GM19324 (cell line): Measurements from ENCODE around the gene SDK1.
"Not testable (repeated sequence)": the region's sequence is repeated elsewhere in the genome, so short reads cannot be mapped to it uniquely, and the experiment has no call there.

ENCODE experiments used
- ATAC-seq: cut with Tn5 transposase; IDR thresholded peaks from one replicate; pipeline ENCODE4 v1.9.1; 2021; ENCODE audit warnings: mild to moderate bottlenecking, moderate library complexity; ENCODE audit not compliant: unreplicated experiment, low FRiP score

Gene SDK1

DNA sequence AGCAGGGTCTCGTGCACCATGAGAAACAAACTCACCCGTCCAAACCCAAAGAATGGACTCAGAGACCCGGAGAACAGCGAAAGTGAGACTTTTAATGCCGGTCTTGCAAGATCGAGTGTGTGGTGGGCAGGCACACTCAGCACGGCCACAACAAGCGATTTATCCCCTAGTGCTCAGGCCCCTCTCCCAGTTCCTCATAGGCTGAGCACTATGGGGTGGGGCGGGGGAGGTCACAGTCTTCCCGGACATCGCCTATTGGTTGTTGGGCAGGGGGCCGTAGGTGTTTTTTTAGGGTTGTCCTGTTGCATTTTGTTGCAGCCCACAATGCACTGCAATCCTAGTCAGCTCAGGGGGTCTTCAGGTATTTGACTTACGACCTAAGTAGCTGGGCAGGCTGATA, 772.7 kb downstream of the SDK1 start:
- ATAC-seq = no peak

DNA sequence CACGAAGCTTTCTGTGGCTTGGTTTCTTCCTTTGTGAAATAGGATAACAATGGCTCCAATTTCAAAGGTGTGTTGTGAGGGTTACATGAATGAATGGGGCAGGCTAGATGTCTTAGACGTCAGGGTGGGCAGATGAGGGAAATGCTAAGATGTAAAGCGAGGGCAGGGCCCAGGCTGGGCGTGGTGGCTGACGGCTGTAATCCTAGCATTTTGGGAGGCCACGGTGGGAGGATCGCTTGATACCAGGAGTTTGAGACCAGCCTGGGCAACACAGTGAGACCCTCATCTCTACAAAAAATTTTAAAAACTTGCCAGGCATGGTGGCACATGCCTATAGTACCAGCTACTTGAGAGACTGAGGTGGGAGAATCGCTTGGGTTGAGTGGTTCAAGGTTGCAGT, 773.4 kb downstream of the SDK1 start:
- no peak for ATAC-seq

DNA sequence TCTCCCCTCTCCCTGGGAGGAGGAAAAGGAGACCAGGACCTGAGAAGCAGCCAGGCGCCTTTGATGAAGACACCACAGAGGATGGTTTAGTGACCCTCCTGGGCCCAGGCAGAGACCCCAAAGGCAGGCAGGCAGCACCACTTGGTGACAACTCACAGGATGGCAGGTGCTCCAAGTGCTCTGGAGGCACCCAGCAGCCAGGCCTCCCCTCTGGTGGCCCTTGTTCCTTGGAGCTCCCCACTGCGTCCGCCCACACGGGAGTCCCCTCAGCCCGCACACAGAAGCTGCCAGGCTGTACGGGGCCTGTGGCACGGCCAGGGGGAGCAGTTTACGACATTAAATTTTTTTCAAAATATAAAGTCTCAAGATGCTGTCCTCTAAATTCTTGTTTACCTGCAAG, 773.9 kb downstream of the SDK1 start:
- no peak for ATAC-seq

DNA sequence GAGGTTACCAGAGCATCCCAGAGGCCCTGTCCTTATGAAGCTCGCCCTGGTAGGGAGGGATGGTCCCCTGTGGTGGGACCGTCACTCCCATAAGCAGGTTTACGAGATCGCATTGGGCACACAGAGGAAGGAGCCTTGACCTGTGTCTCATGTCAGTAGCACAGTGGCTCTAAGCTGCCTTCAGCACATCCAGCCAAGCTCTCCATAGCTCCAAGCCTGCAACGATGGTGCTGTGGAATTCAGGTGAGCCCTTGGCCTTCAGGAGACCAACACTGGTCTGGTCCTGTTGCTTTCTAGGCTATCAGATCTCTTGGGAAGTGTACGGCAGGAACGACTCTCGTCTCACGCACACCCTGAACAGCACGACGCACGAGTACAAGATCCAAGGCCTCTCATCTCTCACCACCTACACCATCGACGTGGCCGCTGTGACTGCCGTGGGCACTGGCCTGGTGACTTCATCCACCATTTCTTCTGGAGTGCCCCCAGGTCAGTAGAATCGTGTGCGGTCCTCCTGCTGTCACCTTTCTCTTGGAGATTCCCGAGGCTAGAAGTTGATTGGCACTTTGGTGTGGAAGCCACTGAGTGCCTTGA, 775.7 kb downstream of the SDK1 start:
- no peak for ATAC-seq

DNA sequence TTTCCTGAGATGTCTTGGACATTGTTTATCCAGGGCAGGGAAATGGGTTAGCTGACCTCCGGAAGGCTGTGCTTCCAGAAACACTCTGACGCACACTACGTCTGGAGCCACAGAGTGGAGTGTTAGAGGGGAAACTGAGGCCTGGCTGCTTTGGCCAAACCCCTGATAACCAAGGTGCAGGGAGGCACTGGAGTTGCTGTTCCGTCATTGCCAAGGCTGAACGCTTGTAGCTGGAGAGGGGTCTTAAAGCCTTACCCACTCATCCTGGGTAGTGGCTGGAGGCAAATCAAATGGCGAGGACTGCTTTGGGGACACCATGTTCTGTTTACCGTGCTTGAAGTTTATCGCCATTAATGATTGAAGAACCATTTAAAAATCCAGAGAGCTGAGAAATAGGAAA, 776.9 kb downstream of the SDK1 start:
- ATAC-seq = no peak

DNA sequence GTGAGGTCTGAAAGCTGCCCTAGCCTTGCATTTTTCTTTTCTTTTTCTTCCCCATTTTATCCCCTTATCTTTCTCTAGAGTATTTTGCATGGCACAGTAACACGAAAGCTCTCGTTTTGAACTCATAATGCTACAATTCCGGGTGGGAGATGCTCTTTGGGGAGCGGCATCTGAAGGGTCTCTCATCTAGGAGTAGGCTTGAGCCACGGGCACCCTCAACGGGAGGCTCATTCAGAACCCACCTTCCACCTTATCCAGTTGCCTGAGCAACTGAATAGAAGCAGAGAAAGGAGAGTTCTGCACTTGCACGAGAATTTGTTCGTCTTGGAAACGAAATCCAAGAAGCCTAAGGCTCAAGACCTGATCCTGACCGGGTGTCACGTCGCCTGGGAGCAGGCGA, 777.5 kb downstream of the SDK1 start:
- ATAC-seq = no peak

DNA sequence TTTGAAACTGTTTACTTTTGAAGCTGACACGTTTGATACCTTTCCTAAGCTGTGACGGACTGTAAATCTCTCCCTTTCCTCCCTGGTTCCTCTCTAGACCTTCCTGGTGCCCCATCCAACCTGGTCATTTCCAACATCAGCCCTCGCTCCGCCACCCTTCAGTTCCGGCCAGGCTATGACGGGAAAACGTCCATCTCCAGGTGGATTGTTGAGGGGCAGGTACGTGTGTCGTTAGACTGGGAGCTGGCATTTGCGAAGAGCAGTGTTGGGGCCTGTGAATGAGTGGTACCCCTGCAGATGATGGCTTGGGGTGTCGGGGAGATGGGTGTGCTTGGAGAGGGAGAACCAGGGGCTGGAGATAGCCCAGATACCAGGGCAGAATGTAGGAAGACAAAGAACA, 778.3 kb downstream of the SDK1 start:
- ATAC-seq = no peak

DNA sequence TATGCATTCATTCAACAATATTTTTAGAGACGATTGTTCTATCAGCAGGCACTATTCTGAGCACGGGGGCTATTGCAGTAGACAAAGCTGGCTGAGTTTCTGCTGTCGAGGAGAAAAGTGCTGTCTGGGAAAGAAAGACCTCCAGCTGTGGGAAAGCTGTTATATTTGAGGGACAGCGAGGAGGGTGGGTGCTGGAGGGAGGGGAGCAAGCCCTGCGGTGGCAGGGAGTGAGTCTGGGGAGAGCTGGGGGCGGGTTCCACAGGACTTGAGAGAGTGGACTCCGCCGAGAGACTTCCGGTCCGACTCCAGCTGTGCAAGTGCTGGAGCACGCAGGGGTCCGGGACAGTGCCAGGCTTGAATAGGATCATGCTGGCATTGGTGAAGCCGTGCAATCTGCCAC, 778.9 kb downstream of the SDK1 start:
- no peak for ATAC-seq

DNA sequence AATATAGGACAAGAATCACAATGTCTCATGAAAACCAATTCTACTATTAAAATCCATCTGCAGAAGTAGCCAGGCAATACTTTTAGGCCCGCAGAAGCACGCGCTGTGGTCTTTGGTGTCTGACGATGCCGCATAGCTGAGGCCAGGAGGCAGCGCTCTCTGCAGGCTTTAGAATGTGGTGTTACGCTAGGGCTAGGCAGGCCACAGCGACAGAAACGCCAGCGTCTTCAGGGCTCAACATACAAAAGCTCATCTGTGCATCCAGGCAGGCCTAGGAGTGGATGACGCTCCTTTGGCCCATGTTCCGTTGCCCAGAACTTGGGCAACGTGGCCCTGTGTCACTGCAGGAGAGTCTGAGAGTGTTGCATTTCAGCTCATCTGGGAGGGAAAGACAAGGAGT, 779.9 kb downstream of the SDK1 start:
- no peak for ATAC-seq

DNA sequence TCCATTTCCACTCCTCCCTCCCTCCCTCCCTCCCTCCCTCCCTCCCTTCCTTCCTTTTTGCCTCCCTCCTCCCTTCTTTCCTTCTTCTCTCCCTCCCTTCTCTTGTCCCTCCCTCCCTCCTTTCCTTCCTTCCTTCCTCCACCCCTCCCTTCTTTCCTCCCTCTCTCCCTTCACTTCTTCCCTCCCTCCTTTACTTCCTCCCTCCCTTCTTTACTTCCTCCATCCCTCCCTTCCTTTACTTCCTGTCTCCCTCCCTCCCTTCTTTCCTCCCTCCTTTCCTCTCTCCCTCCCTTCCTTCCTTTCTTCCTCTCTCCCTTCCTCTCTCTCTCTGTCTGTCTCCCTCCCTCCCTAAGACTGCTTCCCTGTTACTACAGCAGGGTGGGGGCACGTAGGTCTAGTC, 782.5 kb downstream of the SDK1 start:
- no peak for ATAC-seq

DNA sequence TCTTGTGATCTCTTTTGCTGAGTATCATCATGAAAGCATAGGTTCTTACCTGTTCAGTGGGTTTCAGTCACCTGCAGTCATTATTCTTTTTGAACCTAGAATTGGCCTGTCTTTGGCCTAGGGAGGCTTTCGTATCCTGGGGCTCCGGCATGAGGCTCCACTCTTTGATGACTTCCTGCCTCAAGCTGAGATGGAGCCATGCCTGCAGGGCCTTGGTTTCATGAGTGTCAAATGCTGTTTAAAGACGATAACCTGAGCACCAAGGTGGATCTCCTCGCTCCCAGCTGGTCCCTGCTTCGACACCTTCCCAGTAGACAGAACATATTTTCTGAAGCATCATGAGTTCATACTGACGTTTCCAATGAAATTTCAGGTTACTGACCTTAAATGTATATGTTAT, 783.2 kb downstream of the SDK1 start:
- no peak for ATAC-seq

DNA sequence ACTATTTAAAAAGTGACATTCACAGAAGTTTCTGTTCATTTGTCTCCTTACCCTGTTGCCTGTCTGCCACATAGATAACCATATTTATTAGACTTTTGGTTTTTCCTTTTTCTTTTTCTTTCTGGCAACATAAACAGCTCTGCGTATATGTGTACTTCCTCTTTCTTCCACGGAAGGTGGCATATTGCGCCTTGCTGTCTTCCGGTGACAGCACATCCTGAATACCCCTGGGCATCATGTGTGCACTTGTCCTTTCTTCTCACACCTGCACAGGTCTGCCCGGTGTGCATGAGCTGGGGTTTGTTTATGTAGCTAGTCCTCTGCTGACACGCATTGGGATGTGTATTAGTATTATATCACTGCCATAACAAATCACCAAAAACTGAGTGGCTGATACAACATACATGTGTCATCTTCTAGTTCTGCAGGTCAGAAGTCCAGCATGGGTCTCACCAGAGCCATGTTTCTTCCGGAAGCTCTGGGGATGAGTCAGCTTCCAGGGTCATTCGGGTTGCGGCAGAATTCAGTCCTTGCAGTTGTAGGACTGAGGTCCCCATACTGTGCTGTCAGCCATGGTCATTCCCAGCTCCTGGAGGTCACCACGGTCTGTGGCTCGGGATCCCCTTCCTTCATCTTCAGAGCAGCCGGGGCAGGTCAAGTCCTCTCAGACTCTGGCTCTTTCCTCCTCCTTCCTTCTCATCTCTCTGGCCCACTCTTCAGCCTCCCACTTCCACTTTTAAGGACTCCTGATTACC, 785.1 kb downstream of the SDK1 start:
- no peak for ATAC-seq

DNA sequence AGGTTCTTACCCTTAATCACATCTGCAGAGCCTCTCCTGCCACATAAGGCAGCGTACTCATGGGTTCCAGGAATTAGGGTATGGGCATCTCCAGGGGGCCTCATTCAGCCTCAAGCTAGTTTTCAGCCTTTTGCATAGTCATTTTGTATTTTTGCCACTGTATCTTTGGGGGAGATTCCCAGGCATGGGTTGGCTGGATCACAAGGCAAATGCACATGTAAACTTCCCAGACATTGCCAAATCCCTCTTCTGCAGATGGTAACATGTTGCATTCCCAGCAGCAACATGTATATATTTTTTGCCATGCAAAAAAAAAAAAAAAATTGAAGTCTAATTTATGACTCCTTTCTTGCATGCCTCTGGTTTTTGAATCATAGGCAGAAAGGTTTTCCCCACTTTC, 785.7 kb downstream of the SDK1 start:
- ATAC-seq = no peak

DNA sequence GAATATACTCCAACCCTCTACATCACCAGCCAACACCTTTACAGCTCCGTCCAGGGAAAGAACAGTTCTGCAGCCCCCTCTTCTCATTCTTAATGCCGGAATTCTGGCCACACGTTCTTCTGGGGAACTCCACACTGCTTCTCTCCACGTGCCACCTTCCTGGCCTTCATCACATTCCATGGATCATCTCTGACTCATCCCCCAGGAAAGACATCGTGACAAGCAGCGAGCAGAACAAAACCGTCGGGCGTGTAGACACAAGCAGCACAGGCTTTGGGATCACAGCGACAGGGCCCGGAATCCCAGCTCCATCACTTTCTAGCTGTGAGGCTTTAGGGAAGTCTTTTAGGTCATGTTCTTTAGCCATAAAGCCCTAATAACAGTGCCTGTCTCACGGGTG, 790.7 kb downstream of the SDK1 start:
- no peak for ATAC-seq

DNA sequence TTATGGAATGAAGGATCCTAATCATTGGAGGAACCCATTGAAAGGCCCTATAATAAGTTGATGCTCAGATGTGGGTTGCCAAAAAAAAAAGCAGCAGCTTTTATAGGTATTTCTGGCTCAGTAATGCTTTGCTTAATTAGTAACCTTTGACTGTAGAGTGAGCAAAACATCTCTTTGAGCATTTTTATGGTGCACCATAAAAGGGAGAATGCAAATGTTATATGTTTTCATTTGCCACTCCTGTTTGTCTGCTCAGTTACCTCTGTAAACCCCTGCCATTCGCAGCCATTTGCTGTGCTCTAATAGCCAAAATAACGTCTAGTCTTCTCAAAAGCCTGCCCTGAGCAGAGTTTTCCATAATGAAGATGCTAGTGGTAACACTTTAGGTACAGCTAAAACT, 792.0 kb downstream of the SDK1 start:
- ATAC-seq = no peak

DNA sequence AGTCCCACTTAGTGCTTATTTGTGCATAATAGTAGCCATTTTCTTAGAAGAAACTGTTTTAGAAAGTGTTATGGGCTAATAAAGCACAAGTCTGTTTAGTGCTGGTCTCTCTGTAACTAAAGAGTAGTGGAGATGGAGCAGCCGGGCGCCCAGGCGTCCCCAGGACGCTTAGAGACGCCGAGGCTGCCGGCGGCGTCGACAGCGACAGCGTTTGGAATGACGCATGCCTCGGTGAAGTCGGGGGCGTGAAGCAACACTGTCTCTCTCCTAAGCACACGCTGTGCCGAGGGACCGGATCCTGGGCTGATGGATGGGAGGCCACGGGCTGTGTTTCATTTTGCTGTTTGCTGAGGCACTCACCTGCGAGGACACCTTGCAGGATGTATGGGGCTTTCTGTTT, 792.4 kb downstream of the SDK1 start:
- no peak for ATAC-seq

DNA sequence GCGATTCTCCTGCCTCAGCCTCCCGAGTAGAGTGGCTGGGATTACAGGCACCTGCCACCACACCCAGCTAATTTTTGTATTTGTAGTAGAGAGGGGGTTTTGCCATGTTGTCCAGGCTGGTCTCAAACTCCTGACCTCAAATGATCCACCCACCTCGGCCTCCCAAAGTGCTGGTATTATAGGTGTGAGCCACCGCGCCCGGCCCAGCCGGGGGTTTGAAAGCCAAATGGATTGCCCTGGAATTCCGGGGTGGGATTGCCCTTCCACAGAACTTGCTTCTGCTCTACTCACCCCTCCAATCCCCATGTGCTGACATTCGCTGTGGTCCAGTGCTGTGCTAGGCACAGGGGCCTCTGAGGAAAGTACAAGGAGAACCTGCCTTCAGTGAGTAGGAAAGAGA, 793.1 kb downstream of the SDK1 start:
- not testable (repeated sequence) for ATAC-seq

DNA sequence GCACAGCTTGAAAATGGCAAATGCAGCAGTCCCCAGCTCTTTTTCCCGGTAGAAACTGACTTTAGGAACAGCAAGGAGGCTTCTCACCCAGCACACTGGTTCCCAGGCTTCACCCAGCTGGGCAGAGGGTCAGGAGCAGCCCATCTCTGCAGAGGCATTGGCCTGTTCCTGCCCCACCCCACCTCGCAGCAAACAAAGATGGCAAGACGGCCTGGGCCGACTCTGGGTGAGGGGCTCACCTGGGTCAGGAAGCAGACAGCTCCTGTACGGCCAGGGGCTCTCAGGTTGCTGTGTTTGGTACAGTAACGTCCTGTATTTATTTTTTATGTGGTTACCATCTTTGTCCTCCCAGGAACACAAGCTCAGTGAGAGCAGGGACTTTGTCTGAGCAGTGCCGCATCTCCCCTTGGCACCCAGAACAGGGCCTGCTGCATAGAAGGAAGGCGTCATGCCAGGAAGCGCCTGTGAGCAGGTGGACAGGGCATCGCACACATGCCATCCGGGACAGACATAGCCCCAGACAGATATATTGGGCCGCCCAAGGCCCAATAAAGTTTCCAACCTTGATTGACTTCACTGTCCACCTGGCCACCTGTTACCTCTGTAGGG, 796.1 kb downstream of the SDK1 start:
- ATAC-seq = no peak

DNA sequence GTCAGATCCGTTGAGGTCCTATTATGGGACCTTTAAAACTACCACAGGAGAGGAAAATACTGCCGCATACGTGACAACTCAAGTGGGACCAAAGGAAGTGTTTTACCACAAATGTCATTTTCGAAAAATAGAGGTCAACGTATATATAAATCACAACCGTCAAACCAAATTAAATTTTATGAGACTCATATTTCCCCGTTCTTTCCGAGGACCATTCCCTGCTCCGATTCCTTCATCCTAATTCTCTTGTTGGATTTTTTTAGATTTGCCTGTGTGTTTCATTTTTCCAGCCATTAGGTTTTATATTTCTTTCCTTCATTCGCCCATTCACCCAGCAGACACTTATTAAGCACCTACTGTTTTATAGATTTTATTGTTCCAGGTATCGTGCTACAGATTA, 797.1 kb downstream of the SDK1 start:
- no peak for ATAC-seq

DNA sequence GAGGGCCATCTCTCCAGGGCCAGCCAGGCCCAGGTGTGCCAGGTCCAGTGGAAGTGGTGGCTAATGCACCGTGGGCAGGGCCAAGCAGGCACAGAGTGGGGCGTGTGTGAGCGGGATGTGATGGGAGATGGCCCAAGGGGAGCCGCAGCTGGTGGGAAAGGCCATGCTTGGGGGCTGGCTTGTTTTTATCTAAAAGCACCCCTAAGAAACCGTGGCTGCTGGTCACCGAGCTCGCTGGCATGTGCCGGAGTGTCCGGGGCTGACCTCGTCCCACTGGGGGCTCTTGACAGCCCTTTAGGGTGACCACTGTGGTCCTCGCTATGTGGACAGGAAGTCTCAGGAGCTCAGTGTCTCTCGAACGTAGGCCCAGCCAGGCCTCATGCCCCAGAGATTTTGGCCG, 798.6 kb downstream of the SDK1 start:
- ATAC-seq = no peak

DNA sequence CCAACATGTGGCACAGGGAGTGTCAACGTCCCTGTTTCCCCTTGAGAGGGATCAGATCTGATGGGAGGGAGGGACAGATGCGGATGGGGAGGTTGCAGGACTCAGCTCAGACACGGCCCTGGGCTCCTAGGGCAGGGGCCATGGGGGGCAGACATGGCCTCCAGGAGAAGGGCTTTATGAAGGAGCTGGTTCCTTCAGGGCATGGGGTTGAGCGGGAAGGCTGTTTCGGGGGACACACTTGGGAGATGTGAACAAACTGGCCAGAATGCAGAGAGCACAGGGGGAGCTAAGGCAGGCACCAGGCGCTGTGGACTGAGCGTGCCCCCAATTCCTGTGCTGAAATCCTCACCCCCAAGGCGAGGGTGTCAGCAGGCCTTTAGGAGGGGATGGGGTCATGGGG, 799.1 kb downstream of the SDK1 start:
- no peak for ATAC-seq

DNA sequence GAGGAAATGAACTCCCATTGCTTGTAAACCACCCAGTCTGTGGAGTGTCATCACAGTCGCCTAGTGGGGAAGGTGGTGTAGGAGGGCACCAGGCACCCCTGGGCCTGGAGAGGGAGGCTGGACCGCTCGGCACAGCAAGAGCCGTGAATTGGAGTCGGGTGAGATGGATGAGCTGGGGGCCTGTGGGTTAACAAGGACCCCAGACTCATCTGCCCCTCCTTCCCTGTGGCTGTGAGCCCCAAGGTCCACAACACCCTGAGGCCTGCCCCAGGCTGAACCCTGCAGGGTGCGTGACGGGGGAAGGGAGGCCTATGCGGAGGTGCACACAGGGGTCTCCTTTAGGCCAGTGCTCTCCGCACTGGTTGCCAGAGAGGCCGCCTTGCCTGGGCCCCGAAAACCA, 799.6 kb downstream of the SDK1 start:
- ATAC-seq = no peak
